ENCODE data around the gene PARD3B.

The PARD3B gene

DNA sequence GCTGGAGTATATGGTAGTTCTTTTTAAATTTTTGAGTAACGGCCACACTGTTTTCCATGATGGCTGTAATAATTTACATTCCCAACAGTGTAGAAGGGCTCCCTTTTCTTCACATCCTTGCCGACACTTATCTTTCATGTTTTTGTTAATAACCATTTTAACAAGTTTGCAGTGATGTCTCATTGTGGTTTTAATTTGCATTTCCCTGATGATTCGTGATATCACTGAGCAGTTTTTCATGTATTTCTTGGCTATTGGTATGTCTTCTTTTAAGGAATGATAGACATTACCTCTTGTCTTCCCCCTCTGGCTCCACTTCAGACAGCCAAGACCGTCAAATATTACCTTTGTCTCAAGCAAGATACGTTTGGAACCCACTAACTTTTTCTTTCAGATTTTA, 765.9 kb downstream of the PARD3B start:
- DNase-seq = no peak

DNA sequence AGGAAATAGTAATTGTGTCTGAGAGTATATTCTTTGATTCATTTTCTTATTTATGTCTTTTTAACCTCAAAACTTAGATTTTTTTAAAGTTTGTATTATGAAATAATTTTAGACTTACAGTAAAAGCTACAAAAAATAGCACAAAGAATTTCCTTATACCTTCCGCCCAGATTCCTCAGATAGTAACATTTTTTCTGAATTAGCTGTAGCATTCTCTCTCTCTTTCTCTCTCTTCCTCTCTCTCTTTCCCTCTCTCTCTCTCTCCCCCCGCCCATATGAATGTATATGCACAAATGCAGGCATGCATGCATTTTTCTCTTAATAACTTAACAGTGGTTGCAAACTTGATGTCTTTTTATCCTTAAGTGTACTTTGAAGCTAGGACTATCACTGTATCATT, 776.0 kb downstream of the PARD3B start:
- no peak for DNase-seq

- DNase-seq = no peak
Measured at GRCh38 chr2:205323929-205324328, 778.7 kb downstream of the PARD3B start.

DNA sequence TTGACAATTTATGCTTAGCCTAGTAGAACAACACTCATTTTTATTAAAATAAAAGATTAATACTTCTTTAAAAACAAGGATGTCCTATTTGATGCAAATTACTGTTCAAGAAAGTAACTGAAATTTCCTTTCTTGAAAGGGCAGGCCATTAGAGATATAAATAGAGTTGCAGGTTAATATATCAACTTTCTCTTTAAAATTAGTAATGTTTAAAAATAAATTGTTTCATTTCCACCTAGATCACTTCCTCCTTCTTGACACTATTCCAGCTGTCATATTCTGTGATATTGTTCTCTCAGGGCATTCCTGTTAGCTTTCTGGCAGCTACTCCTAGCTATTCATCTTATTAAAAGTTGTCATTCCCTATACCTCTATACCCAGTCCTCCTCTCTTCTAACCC, 779.1 kb downstream of the PARD3B start:
- no peak for DNase-seq

- no peak for DNase-seq
Measured at GRCh38 chr2:205333351-205333750, 788.1 kb downstream of the PARD3B start.

DNA sequence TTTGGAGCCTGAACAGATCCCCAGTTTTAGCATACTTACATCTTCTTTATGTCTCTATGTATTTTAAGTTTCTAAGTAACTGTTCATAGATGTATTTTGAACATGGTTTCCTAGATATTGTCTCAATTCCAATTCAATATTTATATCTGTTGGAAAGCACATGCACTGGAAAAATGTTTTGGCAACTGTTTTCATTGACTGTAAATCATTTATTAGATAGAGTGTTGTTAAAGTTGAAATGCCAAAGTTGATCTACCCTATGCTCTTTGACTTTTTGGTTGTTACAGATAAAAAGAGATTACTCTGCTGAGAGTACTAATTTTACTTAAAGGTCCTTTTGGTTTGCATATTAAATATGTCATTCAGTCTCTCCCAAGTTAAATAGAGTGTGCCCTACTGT, 792.0 kb downstream of the PARD3B start:
- DNase-seq = no peak

GRCh38 chr2:205338156-205338555, 792.9 kb downstream of the PARD3B start:
- no peak for DNase-seq

GRCh38 chr2:205343103-205343502, 797.8 kb downstream of the PARD3B start:
- DNase-seq = no peak

GRCh38 chr2:205346649-205347048, 801.4 kb downstream of the PARD3B start:
- no peak for DNase-seq

GRCh38 chr2:205347899-205348298, 802.6 kb downstream of the PARD3B start:
- no peak for DNase-seq

DNA sequence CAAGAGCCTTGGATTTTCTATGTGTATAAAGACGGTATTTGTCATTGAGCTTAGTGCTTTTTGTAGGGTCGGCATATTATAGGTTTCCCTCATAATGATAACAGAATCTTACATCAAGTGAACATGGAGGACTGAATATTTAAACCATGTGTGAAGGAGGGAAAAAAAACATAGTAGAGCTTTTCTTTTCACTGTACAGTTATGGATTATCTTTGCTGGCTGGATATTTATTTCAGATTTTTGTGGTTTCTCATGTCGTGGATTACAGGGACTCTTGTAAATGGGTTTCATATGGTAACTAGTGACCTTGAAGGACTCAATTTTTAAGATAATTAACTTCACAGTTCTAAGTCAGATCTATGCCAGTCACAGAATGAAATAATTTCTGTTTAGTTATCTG, 806.8 kb downstream of the PARD3B start:
- DNase-seq = no peak

- DNase-seq = no peak
Measured at GRCh38 chr2:205352593-205352992, 807.3 kb downstream of the PARD3B start.

GRCh38 chr2:205357732-205358131, 812.5 kb downstream of the PARD3B start:
- DNase-seq = no peak

GRCh38 chr2:205358351-205358815, 813.1 kb downstream of the PARD3B start:
- no peak for DNase-seq

DNA sequence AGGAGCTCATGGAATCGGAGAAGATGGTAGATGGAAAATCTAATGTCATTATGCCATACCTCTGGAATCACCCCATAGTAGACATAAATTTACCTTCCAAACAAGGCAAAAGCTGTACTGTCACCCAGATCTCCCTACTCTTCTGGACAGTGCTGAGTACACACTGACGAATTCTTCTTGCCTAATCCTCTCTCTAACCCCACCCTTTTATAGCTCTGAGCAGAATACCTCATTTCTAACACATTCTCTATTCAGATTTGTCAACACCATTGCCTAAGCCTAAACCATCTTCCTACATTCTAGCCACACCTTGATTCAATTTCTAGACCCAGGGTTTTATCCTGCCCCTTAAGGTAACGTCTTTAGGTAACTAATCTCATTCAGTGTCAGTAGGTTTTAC, 816.0 kb downstream of the PARD3B start:
- DNase-seq = no peak

DNA sequence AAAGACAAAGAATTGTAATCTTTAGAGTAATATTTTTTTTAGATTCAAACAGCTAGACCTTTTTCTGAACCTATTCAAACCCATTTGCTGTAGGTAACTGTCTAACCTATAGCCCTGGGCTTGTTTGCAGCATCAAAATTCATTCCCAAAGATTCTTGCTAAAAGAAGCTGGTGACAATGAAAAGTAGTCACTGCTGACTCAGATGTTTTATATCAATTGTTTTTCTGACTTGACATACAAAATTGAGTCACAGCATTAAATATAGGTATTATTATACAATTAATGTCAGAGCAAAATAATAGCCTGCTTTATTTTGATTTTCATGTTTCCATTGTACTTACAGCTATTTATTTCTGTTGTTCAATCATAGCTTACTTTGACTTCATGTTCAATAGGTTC, 816.7 kb downstream of the PARD3B start:
- DNase-seq = no peak

DNA sequence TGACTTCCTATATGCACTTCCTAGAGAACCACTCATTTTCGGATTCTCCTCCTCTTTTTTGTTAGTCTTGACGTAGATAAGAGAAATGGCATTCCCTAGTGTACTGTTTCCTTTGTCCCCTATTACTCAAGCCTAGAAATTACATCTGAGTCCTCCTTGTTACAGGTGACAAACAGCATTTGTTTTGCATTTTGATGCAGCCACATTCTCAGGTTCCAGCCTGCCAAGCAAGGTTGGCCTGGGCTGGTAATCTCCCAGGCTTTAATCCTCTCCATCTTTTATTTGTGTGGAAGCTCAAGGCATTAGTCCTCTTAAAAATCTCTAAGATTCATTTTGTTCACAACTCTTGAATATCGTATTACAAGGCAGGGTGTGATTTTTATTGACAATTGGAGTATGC, 819.0 kb downstream of the PARD3B start:
- no peak for DNase-seq

DNA sequence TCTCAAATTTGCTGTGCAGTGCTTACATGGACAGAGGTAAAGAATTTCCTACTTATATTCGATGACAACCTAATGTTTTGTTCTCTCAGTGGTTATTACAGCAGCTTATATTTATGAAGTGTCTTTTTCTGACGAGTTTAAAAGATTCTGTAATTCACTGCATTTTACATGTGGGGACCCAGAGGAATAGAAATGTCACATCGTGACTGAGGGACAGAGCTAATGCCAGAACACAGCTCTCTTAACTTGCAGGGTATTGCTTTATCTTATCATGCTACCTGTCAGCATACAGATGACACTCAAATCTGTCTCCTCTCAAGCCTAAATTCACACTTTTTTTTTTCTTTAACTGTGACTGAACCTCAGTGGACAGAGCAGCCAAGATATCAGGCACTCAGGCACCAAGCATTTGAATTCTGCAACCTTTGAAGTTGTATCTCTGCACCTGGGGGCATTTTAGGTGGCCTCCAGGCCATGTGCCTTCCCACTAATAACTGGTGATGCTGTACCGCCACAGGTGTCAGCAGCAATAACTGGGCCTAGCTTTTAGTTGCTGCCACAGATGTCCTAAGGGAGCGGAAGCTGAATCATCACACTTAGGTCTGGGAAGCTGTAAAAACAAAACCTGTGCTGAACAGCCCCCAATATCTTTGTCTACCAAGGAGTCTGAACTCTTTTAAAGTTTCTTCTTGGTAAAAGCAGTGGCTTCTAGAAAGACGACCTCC, 821.2 kb downstream of the PARD3B start:
- no peak for DNase-seq

- no peak for DNase-seq
Measured at GRCh38 chr2:205367331-205367935, 822.2 kb downstream of the PARD3B start.

GRCh38 chr2:205369813-205370212, 824.5 kb downstream of the PARD3B start:
- DNase-seq = no peak

DNA sequence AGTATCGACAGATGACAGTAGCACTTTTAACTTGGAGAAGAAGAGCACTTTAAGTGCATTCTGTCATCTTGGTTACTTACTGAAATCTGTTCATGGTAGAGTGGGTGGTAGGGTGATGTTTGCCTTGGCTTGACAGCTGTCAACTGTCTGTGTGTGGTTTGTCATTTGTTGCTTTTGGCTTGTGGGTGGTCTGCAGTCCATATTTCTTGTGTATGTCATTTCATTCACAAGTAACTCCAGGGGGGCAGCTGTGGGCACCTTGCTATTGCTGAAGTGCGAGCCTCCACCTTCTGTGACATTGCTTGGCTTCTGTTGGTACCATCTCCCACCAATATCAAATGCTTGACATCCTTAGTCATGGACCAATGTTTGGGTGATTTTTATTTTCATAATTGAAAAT, 825.5 kb downstream of the PARD3B start:
- no peak for DNase-seq

DNA sequence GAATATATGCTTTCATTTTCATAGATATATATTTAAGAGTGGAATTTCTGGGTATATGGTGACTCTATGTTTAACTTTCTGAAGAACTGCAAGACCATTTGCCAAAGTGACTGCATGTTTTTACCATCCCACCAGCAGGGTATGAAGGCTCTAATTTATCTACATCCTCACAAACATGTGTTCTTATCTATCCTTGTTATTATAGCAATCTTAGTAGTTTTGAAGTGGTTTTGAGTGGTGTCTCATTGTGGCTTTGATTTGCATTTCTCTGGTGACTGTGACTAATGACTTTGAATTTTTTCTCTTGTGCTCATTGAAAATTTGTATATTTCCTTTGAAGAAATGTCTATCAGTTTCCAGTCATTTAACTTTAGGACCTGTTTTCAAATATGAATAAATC, 826.9 kb downstream of the PARD3B start:
- no peak for DNase-seq

DNA sequence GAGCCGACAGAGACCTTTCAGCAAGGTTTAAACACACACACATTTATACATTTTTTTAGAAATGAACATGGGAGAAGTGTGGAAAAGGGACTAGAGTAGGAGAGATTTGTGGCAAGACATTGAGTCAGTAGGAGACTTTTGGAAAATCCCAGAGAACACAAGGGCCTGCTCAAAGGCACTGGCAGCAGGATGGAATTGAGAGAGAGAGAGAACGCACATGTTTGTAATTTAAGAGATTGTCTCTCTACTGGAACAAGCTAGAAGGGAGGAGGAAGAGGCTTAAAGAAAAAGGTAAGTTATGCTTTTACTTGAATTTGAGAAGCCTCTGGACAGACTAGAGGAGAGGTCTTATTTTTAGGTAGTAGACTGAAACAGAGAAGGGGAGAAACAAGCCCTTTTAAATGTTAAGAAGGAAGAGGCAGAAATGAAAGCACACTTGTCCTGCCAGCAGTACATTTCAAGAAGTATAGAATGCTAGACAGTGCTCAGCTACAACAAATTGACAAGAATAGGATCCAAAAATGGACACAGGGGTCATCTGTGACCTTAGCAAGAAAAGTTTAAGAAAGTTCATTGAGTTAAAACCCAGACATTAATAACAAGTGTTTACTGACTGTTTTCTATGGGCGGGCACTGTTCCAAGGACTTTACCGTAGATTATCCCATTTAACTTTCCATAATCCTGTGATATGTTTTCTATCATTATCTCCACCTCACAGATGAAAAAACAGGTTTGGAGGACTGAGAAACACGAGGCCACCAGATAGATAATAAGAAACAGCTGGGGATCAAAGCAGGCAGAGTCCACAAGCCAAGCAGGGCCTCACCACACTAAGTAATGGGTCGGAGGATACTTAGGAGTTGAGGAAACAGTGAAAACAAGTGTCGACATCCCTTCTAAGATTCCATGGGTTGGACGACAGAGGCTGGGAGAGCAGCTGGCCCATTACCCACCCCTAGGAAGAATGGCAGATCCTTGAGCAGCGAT, 830.5 kb downstream of the PARD3B start:
- no peak for DNase-seq

- no peak for DNase-seq
Measured at GRCh38 chr2:205377324-205377723, 832.0 kb downstream of the PARD3B start.
